CD14-positive monocyte (primary cell): ENCODE data around the gene TIAM1. TPM values are rescaled to one million over a fixed set of nuclear protein-coding genes. Genes with fewer than 3 reads are reported as not detected.

Experiments
- DNase-seq, 3 donors: peaks; one replicate each; pipeline ENCODE4 v3.0.0-alpha.2; 2011 to 2022
- H2AFZ ChIP-seq: 2 replicates; pipeline ENCODE4 v1.6.0; 2012; ENCODE audit warnings: mild to moderate bottlenecking, low read depth, low read length, inconsistent platforms; ENCODE audit not compliant: insufficient read depth, poor library complexity, severe bottlenecking
- H3K27ac ChIP-seq, 2 donors: 1 replicate in 1 of 2; 2 replicates in 1 of 2; pipeline ENCODE4 v1.5.1; 2012 to 2013; ENCODE audit warnings: low read length in 2 of 2, control low read depth in 1 of 2, inconsistent platforms in 1 of 2, low read depth in 1 of 2, mild to moderate bottlenecking in 1 of 2
- H3K27me3 ChIP-seq, 2 donors: one replicate each; pipeline versions ENCODE4 v1.6.0 to v1.6.1; 2011 to 2013; ENCODE audit warnings: low read length in 2 of 2; ENCODE audit not compliant: control insufficient read depth in 2 of 2, insufficient read depth in 2 of 2
- H3K36me3 ChIP-seq, 2 donors: replicated peaks in 1 of 2; 1 replicate in 1 of 2; 2 replicates in 1 of 2; pipeline versions ENCODE4 v1.5.1 to v1.6.1; 2012 to 2013; ENCODE audit warnings: low read length in 2 of 2, control low read depth in 1 of 2, inconsistent platforms in 1 of 2, mild to moderate bottlenecking in 1 of 2; ENCODE audit not compliant: insufficient read depth in 2 of 2, control insufficient read depth in 1 of 2
- H3K4me1 ChIP-seq, 2 donors: 1 replicate in 1 of 2; 2 replicates in 1 of 2; pipeline versions ENCODE4 v1.5.1 to v1.6.1; 2012 to 2013; ENCODE audit warnings: low read length in 2 of 2, control low read depth in 1 of 2, inconsistent platforms in 1 of 2, mild to moderate bottlenecking in 1 of 2, moderate library complexity in 1 of 2; ENCODE audit not compliant: insufficient read depth in 2 of 2, control insufficient read depth in 1 of 2
- H3K4me2 ChIP-seq: replicated peaks from 2 replicates; pipeline ENCODE3; 2012; ENCODE audit warnings: low read length, moderate library complexity, mild to moderate bottlenecking; ENCODE audit not compliant: poor library complexity, severe bottlenecking; ENCODE audit errors: extremely low read depth
- H3K4me3 ChIP-seq, 3 experiments: fragments of 200-600 bp in 1 of 3; sonication (generic) in 1 of 3; replicated peaks in 1 of 3; 1 replicate in 2 of 3; 2 replicates in 1 of 3; pipeline ENCODE4 v1.5.1; 2011 to 2013; ENCODE audit warnings: low read length in 3 of 3, mild to moderate bottlenecking in 3 of 3, control low read depth in 2 of 3, low read depth in 2 of 3, inconsistent platforms in 1 of 3, moderate library complexity in 1 of 3
- H3K79me2 ChIP-seq: 2 replicates; pipeline ENCODE4 v1.6.0; 2012; ENCODE audit warnings: mild to moderate bottlenecking, control low read depth, inconsistent platforms, low read length, moderate library complexity; ENCODE audit not compliant: insufficient read depth
- H3K9ac ChIP-seq: 2 replicates; pipeline ENCODE4 v1.6.0; 2017; ENCODE audit warnings: low read length, mild to moderate bottlenecking; ENCODE audit not compliant: insufficient read depth, poor library complexity, severe bottlenecking
- H3K9me3 ChIP-seq, 2 donors: replicated peaks in 1 of 2; 1 replicate in 1 of 2; 2 replicates in 1 of 2; pipeline versions ENCODE4 v1.5.1 to v1.6.1; 2012 to 2013; ENCODE audit warnings: low read length in 2 of 2, control low read depth in 1 of 2; ENCODE audit not compliant: control insufficient read depth in 1 of 2, insufficient read depth in 1 of 2
- H4K20me1 ChIP-seq: 2 replicates; pipeline ENCODE4 v1.6.0; 2012; ENCODE audit warnings: mild to moderate bottlenecking, low read length, control low read depth, moderate library complexity; ENCODE audit not compliant: insufficient read depth
- H3K27ac Mint-ChIP-seq, 7 donors: one replicate each; pipeline ENCODE4 v1.8.0; 2020; ENCODE audit warnings: mild to moderate bottlenecking in 7 of 7, mixed read lengths in 7 of 7, moderate library complexity in 6 of 7, inconsistent platforms in 2 of 7
- H3K27me3 Mint-ChIP-seq, 3 donors: one replicate each; pipeline ENCODE4 v1.8.0; 2021 to 2022; ENCODE audit warnings: low read depth in 3 of 3, mild to moderate bottlenecking in 3 of 3, mixed read lengths in 3 of 3, moderate library complexity in 3 of 3, inconsistent platforms in 1 of 3
- H3K36me3 Mint-ChIP-seq, 2 donors: one replicate each; pipeline ENCODE4 v1.8.0; 2020; ENCODE audit warnings: mixed read lengths in 2 of 2, inconsistent platforms in 1 of 2, mild to moderate bottlenecking in 1 of 2
- H3K4me1 Mint-ChIP-seq: one replicate; pipeline ENCODE4 v1.8.0; 2020; ENCODE audit warnings: mild to moderate bottlenecking, mixed read lengths
- H3K4me3 Mint-ChIP-seq, 2 donors: one replicate each; pipeline ENCODE4 v1.8.0; 2020; ENCODE audit warnings: mild to moderate bottlenecking in 2 of 2, mixed read lengths in 2 of 2, moderate library complexity in 1 of 2
- H3K9me3 Mint-ChIP-seq, 7 donors: one replicate each; pipeline ENCODE4 v1.8.0; 2020 to 2022; ENCODE audit warnings: mixed read lengths in 7 of 7, mild to moderate bottlenecking in 6 of 7, moderate library complexity in 6 of 7, inconsistent platforms in 2 of 7
- CTCF ChIP-seq: fragments of 200-600 bp; IDR thresholded peaks from one replicate; pipeline ENCODE4 v1.8.0; 2022; ENCODE audit warnings: antibody characterized with exemption, mild to moderate bottlenecking
- WGBS: methylation state at CpG from one replicate; pipeline ENCODE4 v1.1.5; 2013; ENCODE audit warnings: missing lambda C conversion rate; ENCODE audit not compliant: insufficient coverage; 5-methylcytosine and 5-hydroxymethylcytosine counted together
- intact Hi-C, 2 donors: fragments of 100-400 bp; cut with micrococcal nuclease; formaldehyde crosslinking; loops; one replicate each; pipeline versions ENCODE4 v1.15.0 to v1.15.1; 2023
- polyA plus RNA-seq, 3 donors: library from polyadenylated mRNA; depleted of rRNA in 1 of 3; unstranded in 2 of 3; stranded (reverse) in 1 of 3; fragments of 300-500 nt in 2 of 3; fragments of >200 nt in 1 of 3; fragmentation: Illumina TruSeq in 2 of 3; gene quantifications; 1 replicate in 2 of 3; 2 replicates in 1 of 3; pipeline ENCODE4 v1.2.3, GENCODE V29; 2012 to 2021

TIAM1 gene
- polyA plus RNA-seq, 3 donors, result 17.7 to 55.0 (median 45.3) TPM

DNA sequence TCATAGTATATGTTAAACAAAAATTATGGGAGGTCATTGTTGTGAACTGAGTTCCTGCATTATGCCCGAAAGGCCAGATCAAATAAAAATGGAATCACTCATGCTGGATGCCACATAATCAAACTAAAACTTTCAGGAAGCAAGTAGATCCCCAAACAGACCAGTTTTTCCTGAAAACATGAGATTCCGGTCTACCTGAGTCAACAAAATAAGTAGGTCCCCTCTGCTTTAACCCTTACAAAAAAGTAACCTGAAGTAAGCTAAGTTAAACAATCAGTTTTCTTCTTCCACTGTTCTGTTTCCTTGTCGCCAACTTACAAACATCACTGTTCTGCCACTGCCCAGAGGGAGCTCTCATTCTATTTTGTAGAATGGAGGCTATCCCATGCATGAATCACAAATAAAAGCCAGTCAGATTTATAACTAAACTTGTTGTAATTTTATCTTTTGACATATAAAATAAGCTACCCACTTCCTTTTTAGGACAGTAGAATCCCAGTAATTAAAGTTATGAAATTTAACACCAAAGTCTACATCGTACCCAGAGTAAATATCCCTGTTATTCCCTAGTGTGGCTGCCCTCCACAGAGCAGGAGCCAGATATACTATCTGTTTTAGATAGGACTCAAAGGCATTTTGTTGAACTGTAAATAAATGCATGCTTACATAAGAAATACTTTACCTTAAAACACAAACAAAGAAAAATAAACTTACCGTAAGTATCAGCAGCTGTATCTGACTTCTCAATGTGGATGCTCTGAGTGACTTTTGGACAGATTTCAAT, 149.4 kb downstream of the TIAM1 start:
- no peak for TF ChIP-seq CTCF
- no peaks in the 10 kb centered on the region for H3K9me3 Mint-ChIP-seq
- no peak for DNase-seq
- Histone ChIP-seq H3K4me1 (peaks cover 17 to 19% of the 10 kb centered on the region in 2 donors), H3K9me3 (no peaks in the 10 kb centered on the region), H3K27ac (no peak overlapping the region), H3K36me3 (peaks cover 26 to 63% of the 10 kb centered on the region in 2 donors), H3K9ac (no peak overlapping the region), H2AFZ (no peak overlapping the region), H4K20me1 (peaks cover 9% of the 10 kb centered on the region), H3K27me3 (no peaks in the 10 kb centered on the region), H3K4me3 (no peak overlapping the region), H3K79me2 (no peaks in the 10 kb centered on the region), H3K4me2 (no peak overlapping the region)
- whole genome bisulfite sequencing, result 86% methylated on average over 1 of the region's 5 CpGs
- intact Hi-C loops, result loop anchor here in 1 of 2 donors (5.0 kb wide), 2 partner anchors 388 to 408 kb away; no protein-coding TSS in a partner anchor
- peaks cover 57 to 79% of the 10 kb centered on the region in 2 donors for H3K36me3 Mint-ChIP-seq
- peaks cover 0 to 2% (median 1%) of the 10 kb centered on the region in 3 donors for H3K27me3 Mint-ChIP-seq
- no peak overlapping the region for H3K27ac Mint-ChIP-seq
- H3K4me3 Mint-ChIP-seq, result no peak overlapping the region
- peaks cover 22% of the 10 kb centered on the region for H3K4me1 Mint-ChIP-seq

DNA sequence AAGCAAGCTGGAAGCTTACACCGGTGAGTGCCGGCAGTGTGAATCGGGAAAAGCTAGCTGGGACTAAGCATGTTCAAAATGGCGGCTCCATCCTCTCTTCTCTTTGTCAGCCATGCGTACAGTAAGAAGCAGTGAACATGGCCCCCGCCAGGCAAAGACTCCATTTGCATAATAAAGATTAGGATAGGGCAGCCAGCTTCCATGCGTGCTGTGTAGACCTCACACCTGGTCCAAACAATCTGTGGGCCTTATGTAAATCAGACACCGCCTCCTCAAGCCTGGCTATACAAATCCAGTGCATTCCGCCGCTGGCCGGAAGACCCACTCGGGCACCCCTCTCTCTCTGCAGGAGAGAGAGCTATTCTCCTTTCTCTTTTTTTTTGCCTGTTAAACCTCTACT, 150.3 kb downstream of the TIAM1 start:
- no peak for TF ChIP-seq CTCF
- no peak overlapping the region for H3K4me3 Mint-ChIP-seq
- H3K27ac Mint-ChIP-seq, result no peak overlapping the region
- Histone ChIP-seq H3K36me3 (peaks cover 26 to 71% of the 10 kb centered on the region in 2 donors), H3K4me3 (no peak overlapping the region), H3K27me3 (no peaks in the 10 kb centered on the region), H3K27ac (no peak overlapping the region), H3K4me1 (peaks cover 8 to 10% of the 10 kb centered on the region in 2 donors), H4K20me1 (peaks cover 12% of the 10 kb centered on the region), H3K9ac (no peak overlapping the region), H3K79me2 (no peaks in the 10 kb centered on the region), H2AFZ (no peak overlapping the region), H3K9me3 (no peaks in the 10 kb centered on the region), H3K4me2 (no peak overlapping the region)
- H3K36me3 Mint-ChIP-seq, result peaks cover 58 to 72% of the 10 kb centered on the region in 2 donors
- DNase-seq, result no peak
- intact Hi-C loops, result no loop called here
- peaks cover 0 to 4% (median 1%) of the 10 kb centered on the region in 3 donors for H3K27me3 Mint-ChIP-seq
- H3K9me3 Mint-ChIP-seq, result no peaks in the 10 kb centered on the region
- peaks cover 13% of the 10 kb centered on the region for H3K4me1 Mint-ChIP-seq
- WGBS, result 89% methylated on average over 4 of the region's 12 CpGs
